Measurements from ENCODE around the gene LRRC75A. TPM values are rescaled to one million over a fixed set of nuclear protein-coding genes. Genes with fewer than 3 reads are reported as not detected.

The LRRC75A gene
- total RNA-seq, 2 experiments from 2014 or later, result 3.6 to 5.7 TPM

DNA sequence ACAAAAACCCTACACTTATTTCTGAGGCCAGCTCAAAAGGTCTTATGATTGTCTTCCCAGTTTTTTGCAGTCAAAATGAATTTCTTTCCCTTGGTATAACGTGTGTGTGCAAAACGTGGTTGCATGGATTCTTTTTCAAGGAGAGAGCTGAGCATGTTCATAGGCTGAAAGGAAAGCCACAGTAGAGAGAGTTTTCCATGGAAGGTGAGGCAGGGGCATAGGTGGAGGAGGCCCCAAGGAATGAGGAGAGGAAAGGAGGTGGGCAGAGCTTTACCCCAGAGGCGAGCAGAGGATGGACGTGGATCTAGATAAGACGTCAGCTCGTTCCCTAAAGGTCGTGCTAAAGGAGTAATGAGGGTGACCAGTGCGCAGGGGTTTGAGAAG, 53.8 kb downstream of the LRRC75A start:
- H3K9me3 Mint-ChIP-seq (ENCODE audit: insufficient read depth), result no peaks in the 10 kb centered on the region
- DNase-seq, result no peak
- no peaks in the 10 kb centered on the region for H3K27me3 Mint-ChIP-seq (ENCODE audit: low read depth)
- POLR2A ChIA-PET, result interaction anchor here (0.7 to 5.0 kb wide), 10 partner anchors 9 to 134 kb away, joined by 3 to 57 read pairs (median 4); partner anchors contain the start of genes TRPV2 and UBB
- H3K4me1 Mint-ChIP-seq (ENCODE audit: low read depth), result peaks cover 48% of the 10 kb centered on the region
- peak overlapping the region; percentile 99 for H3K27ac Mint-ChIP-seq
- H3K36me3 Mint-ChIP-seq (ENCODE audit: low read depth), result peaks cover 50% of the 10 kb centered on the region
- no peak for ATAC-seq
- CTCF ChIA-PET, result interaction anchor here (0.8 to 4.5 kb wide), 15 partner anchors 10 to 152 kb away, joined by 3 to 35 read pairs (median 4); partner anchors contain the start of gene TRPV2
- H3K4me3 Mint-ChIP-seq, result peak overlapping the region; percentile 100

DNA sequence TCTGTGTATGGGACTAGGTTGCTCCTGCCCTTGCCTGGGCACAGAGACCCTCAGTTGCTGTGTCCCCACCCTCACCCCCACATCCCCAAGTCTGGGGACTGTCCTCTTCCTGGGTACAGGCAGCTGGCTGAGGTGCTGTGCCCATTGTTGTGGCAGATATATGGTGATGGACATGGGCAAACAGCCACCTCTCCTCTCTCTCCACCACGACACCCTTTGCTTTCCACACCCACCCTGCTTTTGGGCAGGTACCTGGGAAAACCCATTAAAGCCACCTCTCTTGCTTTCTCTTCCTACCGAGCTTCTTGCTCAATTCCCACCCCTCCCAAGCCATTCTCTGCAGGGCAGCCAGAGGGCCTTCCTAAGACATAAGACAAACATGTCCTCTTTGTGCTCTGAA, 54.9 kb downstream of the LRRC75A start:
- DNase-seq (no peak), ATAC-seq (no peak)
- ChIA-PET POLR2A (interaction anchor here (2.4 to 5.0 kb wide), 2 partner anchors 9 to 20 kb away, joined by 5 to 57 read pairs; partner anchors contain the start of gene TRPV2), CTCF (interaction anchor here (2.1 to 4.1 kb wide), 3 partner anchors 9 to 84 kb away, joined by 5 to 25 read pairs (median 20); no protein-coding TSS in a partner anchor)
- no peaks in the 10 kb centered on the region for H3K9me3 Mint-ChIP-seq (ENCODE audit: insufficient read depth)
- peaks cover 37% of the 10 kb centered on the region for H3K4me1 Mint-ChIP-seq (ENCODE audit: low read depth)
- H3K27me3 Mint-ChIP-seq (ENCODE audit: low read depth), result no peaks in the 10 kb centered on the region
- peaks cover 42% of the 10 kb centered on the region for H3K36me3 Mint-ChIP-seq (ENCODE audit: low read depth)
- peak overlapping the region; percentile 74 for H3K27ac Mint-ChIP-seq
- H3K4me3 Mint-ChIP-seq, result no peak overlapping the region

DNA sequence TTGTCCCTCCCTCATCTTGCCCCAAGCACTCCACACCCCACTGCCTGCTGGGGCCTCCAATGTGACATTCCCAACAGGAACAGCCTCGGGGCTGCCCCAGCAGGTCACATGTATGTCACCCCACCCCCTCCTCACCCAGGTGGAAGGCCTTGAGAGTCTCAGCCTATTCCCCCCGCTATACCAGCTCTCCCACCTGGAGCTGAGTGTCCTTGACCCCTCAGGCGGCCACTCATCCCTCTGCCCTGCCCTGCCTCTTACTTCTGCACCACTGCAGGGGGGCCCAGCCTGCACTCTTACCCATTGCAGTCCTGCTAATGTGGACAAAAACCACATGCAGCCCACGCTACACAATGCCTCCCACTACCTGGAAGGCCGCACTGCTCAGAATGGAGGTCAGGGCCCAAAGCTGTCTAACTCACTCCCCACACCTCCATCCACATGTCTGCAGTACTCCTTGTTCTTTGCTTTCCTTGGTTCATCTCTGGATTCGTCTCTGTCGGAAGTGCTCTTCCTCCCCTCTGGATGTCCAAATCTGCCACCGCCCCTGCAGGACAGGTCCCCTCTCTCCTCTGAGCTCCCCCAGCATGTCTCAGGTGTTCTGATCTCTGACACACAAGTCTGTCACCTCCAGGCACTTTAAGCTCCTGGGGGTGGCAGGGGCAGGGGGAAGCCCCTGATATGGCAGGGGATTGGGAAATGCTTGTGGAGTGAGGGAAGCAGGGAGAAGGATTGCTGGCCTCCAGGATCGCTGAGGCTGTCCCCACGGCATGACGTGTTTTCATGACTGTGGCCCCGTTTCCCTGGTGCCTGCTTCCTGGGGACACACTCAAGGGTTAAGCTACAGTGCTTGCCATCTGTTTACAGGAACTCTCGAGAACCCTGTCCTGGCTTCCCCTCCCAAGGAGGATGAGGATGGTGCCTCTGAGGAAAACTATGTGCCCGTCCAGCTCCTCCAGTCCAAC, 55.8 kb downstream of the LRRC75A start:
- Mint-ChIP-seq H3K36me3 (ENCODE audit: low read depth) (peaks cover 37% of the 10 kb centered on the region), H3K9me3 (ENCODE audit: insufficient read depth) (no peaks in the 10 kb centered on the region), H3K27me3 (ENCODE audit: low read depth) (no peaks in the 10 kb centered on the region), H3K4me1 (ENCODE audit: low read depth) (peaks cover 29% of the 10 kb centered on the region), H3K4me3 (no peak overlapping the region), H3K27ac (peak overlapping the region; percentile 74)
- DNase-seq, result no peak
- ATAC-seq, result no peak
- ChIA-PET POLR2A (interaction anchor here (2.0 to 5.0 kb wide), 3 partner anchors 8 to 56 kb away, joined by 5 to 57 read pairs (median 8); partner anchors contain the start of genes TRPV2 and UBB), CTCF (interaction anchor here (4.1 kb wide), 1 partner anchor 73 kb away, joined by 20 read pairs; no protein-coding TSS in a partner anchor)

DNA sequence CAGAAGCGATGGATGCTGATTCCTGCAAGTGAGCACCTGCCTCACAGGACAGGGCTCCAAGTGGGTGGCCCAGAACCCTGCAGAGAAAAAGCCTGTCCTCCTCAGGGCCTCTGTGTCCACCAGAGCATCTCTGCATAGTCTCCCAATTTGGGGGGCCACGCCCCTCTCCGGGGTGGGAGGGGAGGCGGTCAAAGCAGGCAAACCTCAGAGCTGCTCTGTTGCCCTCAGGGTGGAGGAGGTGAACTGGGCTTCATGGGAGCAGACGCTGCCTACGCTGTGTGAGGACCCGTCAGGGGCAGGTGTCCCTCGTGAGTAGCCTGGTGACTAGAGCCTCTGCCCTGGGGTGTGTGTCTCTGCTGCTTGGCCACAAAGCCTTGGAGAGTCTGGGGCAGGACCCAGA, 57.3 kb downstream of the LRRC75A start:
- Mint-ChIP-seq H3K36me3 (ENCODE audit: low read depth) (peaks cover 30% of the 10 kb centered on the region), H3K27me3 (ENCODE audit: low read depth) (no peaks in the 10 kb centered on the region), H3K4me1 (ENCODE audit: low read depth) (peaks cover 17% of the 10 kb centered on the region), H3K9me3 (ENCODE audit: insufficient read depth) (no peaks in the 10 kb centered on the region), H3K27ac (peak overlapping the region; percentile 74), H3K4me3 (no peak overlapping the region)
- ChIA-PET CTCF (no interaction called here), POLR2A (interaction anchor here (2.0 to 5.0 kb wide), 2 partner anchors 18 to 54 kb away, joined by 8 to 57 read pairs; partner anchors contain the start of genes TRPV2 and UBB)
- DNase-seq, result no peak
- ATAC-seq, result no peak

DNA sequence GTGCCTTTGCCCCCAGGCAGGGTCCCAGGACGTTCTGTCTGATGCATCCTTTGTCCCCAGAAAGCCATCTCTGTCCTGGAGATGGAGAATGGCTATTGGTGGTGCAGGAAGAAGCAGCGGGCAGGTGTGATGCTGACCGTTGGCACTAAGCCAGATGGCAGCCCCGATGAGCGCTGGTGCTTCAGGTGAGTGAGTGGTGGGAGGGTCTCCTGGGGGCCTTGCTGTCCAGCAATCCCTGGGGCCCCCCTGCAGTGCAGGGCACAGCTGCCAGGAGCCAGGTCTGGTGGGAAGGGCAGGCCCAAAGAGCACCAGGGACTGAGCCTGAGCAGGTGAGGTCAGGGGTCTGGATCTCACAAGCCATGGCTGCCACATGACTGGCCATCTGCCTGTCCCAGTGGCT, 58.5 kb downstream of the LRRC75A start:
- Mint-ChIP-seq H3K27me3 (ENCODE audit: low read depth) (no peaks in the 10 kb centered on the region), H3K4me3 (no peak overlapping the region), H3K9me3 (ENCODE audit: insufficient read depth) (no peaks in the 10 kb centered on the region), H3K36me3 (ENCODE audit: low read depth) (peaks cover 35% of the 10 kb centered on the region), H3K4me1 (ENCODE audit: low read depth) (peaks cover 16% of the 10 kb centered on the region), H3K27ac (no peak overlapping the region)
- CTCF ChIA-PET, result no interaction called here
- POLR2A ChIA-PET, result no interaction called here
- ATAC-seq (no peak), DNase-seq (no peak)

DNA sequence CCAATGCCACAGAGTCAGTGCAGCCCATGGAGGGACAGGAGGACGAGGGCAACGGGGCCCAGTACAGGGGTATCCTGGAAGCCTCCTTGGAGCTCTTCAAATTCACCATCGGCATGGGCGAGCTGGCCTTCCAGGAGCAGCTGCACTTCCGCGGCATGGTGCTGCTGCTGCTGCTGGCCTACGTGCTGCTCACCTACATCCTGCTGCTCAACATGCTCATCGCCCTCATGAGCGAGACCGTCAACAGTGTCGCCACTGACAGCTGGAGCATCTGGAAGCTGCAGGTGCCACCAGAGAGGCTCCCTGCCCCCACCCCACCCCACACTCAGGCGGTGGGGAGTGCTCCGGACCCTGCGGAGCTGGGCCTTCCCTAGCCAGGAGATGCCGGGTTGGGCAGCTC, 60.0 kb downstream of the LRRC75A start:
- ChIA-PET POLR2A (interaction anchor here (0.5 kb wide), 1 partner anchor 63 kb away, joined by 3 read pairs; no protein-coding TSS in a partner anchor), CTCF (interaction anchor here (0.9 kb wide), 1 partner anchor 16 kb away, joined by 3 read pairs; the partner anchor contains the start of gene TRPV2)
- Mint-ChIP-seq H3K4me1 (ENCODE audit: low read depth) (peaks cover 7% of the 10 kb centered on the region), H3K9me3 (ENCODE audit: insufficient read depth) (no peaks in the 10 kb centered on the region), H3K36me3 (ENCODE audit: low read depth) (peaks cover 33% of the 10 kb centered on the region), H3K27me3 (ENCODE audit: low read depth) (no peaks in the 10 kb centered on the region), H3K27ac (no peak overlapping the region), H3K4me3 (no peak overlapping the region)
- DNase-seq (no peak), ATAC-seq (no peak)

DNA sequence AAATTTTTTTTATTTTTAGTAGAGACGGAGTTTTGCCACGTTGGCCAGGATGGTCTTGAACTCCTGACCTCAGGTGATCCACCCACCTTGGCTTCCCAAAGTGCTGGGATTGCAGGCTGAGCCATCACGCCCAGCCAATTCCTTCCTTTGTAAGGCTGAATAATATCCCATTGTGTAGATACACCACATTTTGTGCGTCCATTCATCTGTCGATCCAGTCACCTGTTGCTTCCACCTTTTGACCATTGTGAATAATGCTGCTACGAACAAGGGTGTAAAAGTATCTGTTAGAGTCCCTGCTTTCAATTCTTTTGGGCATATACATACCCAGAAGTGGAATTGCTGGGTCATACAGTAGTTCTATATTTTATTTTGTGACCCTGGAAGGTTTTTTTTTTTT, 61.3 kb downstream of the LRRC75A start:
- POLR2A ChIA-PET, result no interaction called here

DNA sequence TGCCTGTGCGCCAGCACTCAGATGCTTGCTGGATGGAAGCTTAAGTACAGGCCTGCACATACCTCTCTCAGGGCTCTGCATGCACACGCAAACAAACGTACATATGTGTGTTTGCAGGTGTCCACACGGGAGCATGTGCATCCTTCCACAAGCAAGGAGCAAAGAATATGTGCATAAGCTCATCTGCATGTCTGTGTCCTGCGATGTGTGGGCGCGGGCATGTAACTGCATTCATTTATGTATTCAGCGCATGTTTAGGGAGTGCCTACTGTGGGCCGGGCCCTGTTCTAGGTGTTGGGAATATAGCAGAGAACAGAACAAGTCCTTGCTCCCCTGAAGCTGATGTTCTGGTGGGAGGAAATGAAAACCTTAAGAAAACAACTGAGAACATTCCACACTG, 62.9 kb downstream of the LRRC75A start:
- no peak overlapping the region for H3K4me3 Mint-ChIP-seq
- H3K4me1 Mint-ChIP-seq (ENCODE audit: low read depth), result no peaks in the 10 kb centered on the region

More for the DNA sequence above, 61.3 kb downstream of the LRRC75A start:
- Mint-ChIP-seq H3K27ac (no peak overlapping the region), H3K9me3 (ENCODE audit: insufficient read depth) (no peaks in the 10 kb centered on the region), H3K27me3 (ENCODE audit: low read depth) (no peaks in the 10 kb centered on the region), H3K4me1 (ENCODE audit: low read depth) (peaks cover 5% of the 10 kb centered on the region), H3K4me3 (no peak overlapping the region), H3K36me3 (ENCODE audit: low read depth) (peaks cover 44% of the 10 kb centered on the region)
- CTCF ChIA-PET, result interaction anchor here (2.0 kb wide), 1 partner anchor 13 kb away, joined by 5 read pairs; no protein-coding TSS in a partner anchor
- ATAC-seq (no peak), DNase-seq (no peak)

DNA sequence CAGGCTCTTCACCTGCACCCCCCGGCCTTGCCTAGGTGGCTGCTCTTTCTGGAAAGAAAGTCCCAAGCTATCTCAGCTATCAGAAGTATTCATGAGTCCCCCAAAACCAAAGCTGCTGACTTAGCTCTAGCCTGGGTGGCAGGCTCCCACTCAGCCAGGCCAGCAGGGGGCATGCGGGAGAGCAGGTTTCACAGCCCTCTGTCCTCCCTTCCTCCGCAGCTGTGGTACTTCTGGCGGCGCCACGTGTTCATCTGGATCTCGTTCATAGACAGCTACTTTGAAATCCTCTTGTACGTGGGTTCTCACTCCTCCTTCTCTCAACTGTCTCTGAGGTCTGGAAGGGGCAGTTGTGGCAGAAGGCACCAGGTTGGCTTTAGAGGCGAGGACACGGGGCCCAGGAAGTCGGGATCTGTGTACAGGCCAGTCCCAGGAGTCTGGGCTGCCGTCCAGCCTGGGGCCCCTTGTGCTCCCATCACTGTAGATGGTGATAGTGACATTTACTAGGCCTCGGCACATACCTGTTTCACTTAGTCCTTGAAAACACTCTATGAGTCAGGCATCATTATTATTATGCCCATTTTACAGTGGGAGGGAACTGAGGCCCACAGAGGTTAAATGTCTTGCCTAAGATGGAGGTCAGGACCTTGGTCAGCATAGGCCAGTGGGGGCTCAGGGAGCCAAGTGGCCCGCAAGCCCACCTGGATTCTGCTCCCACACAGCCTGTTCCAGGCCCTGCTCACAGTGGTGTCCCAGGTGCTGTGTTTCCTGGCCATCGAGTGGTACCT, 63.7 kb downstream of the LRRC75A start:
- Mint-ChIP-seq H3K27me3 (ENCODE audit: low read depth) (no peaks in the 10 kb centered on the region), H3K4me3 (no peak overlapping the region), H3K36me3 (ENCODE audit: low read depth) (peaks cover 50% of the 10 kb centered on the region), H3K27ac (no peak overlapping the region), H3K9me3 (ENCODE audit: insufficient read depth) (no peaks in the 10 kb centered on the region), H3K4me1 (ENCODE audit: low read depth) (no peaks in the 10 kb centered on the region)
- ChIA-PET POLR2A (interaction anchor here (0.6 to 1.6 kb wide), 5 partner anchors 10 to 107 kb away, joined by 3 to 5 read pairs (median 4); partner anchors contain the start of genes TRPV2 and UBB), CTCF (interaction anchor here (0.6 to 3.7 kb wide), 12 partner anchors 10 to 93 kb away, joined by 3 to 27 read pairs (median 6); partner anchors contain the start of gene TRPV2)
- ATAC-seq, result peak; percentile 82
- DNase-seq, result peak; percentile 60

More for the DNA sequence above, 62.9 kb downstream of the LRRC75A start:
- Mint-ChIP-seq H3K9me3 (ENCODE audit: insufficient read depth) (no peaks in the 10 kb centered on the region), H3K27ac (no peak overlapping the region), H3K27me3 (ENCODE audit: low read depth) (no peaks in the 10 kb centered on the region), H3K36me3 (ENCODE audit: low read depth) (peaks cover 50% of the 10 kb centered on the region)
- no peak for DNase-seq
- no peak for ATAC-seq
- ChIA-PET CTCF (interaction anchor here (2.0 to 3.7 kb wide), 4 partner anchors 9 to 92 kb away, joined by 5 to 27 read pairs (median 22); partner anchors contain the start of gene TRPV2), POLR2A (interaction anchor here (1.1 to 1.3 kb wide), 3 partner anchors 9 to 48 kb away, joined by 3 to 4 read pairs (median 4); partner anchors contain the start of genes TRPV2 and UBB)

DNA sequence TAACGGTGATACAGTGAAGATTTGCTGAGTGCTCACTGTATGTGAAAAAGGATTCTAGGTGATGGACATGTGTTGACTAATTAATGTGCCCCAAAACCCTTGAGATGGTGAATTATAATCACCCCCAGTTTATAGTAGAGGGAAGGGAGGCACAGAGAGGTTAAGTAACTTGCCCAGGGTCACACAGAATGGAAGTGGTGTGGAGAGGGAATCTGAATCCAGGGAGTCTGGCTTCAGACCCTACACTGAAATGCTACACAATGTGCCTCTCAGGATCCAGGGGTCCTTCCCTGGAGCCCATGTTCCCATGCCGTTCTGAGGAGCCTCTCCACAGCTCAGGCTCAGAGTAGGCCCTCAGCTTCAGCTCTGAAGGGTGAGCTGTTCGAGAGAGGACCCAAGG, 65.0 kb downstream of the LRRC75A start:
- Mint-ChIP-seq H3K27ac (no peak overlapping the region), H3K36me3 (ENCODE audit: low read depth) (peaks cover 55% of the 10 kb centered on the region), H3K4me3 (no peak overlapping the region), H3K27me3 (ENCODE audit: low read depth) (no peaks in the 10 kb centered on the region), H3K9me3 (ENCODE audit: insufficient read depth) (no peaks in the 10 kb centered on the region), H3K4me1 (ENCODE audit: low read depth) (peaks cover 3% of the 10 kb centered on the region)
- ChIA-PET POLR2A (interaction anchor here (0.7 to 1.6 kb wide), 4 partner anchors 10 to 12 kb away, joined by 4 to 5 read pairs (median 4); partner anchors contain the start of gene TRPV2), CTCF (interaction anchor here (0.9 to 3.7 kb wide), 7 partner anchors 9 to 94 kb away, joined by 3 to 27 read pairs (median 8); partner anchors contain the start of gene TRPV2)
- DNase-seq (no peak), ATAC-seq (no peak)

All from activated CD8-positive, alpha-beta T cell treated with anti-CD3 and anti-CD28 coated beads, Interleukin-2, amount 10 ng/mL, durations not matched to agents 7 days and 5 days (primary cell).